ENCODE measurements around the gene IL18BP.

IL18BP gene

DNA sequence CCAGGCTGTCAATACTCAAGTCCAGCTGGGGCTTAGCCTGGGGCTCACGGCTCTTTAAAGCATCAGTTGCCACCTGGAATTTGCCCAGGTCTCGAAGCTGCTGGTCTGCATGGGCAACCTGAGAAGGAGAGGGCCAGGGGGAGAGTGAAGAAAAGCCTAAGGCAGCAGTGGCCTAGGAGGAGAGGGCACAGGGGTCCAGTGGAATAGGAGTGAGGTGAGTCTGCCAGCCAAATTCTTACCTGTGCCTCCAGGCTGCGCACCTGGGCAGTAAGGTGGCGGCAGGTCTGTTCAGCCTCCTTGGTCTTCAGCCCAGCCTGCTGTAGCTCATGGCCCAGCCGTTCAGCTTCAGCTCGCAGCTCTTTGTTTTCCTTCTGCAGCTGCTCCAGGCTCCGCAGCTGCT lies 10.0 kb downstream of the IL18BP start:
- H3K36me3 ChIP-seq (ENCODE audit: control insufficient read depth in 5 of 5, insufficient read depth in 5 of 5, low read length in 5 of 5), result peaks cover 8 to 100% (median 99%) of the 10 kb centered on the region in 5 donors
- peaks cover 5 to 18% (median 11%) of the 10 kb centered on the region in 5 donors for H3K4me1 ChIP-seq (ENCODE audit: control insufficient read depth in 5 of 5, insufficient read depth in 5 of 5, low read length in 5 of 5)
- H3K27ac ChIP-seq (ENCODE audit: low read depth, low read length), result no peak overlapping the region

DNA sequence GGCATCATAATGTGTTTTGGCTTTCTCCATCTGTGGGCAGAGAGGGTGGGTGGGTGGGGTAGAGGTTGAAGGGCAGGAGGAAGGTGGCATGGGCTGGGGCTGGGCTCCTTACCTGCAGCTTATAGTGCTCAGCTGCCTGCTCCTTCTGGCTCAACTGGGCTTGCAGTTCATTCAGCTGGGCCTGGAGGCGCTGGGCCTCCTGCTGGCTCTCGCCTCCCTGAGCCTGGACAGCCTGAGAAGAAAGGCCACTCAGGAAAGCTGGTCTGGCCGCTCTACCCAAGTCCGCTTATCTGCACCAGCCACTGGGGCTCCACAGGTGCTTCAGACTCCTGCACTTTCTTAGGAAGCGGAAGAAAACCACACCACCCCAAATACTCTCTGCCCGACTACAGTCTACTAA lies 10.4 kb downstream of the IL18BP start:
- Histone ChIP-seq H3K36me3 (ENCODE audit: control insufficient read depth in 5 of 5, insufficient read depth in 5 of 5, low read length in 5 of 5) (peaks cover 8 to 100% (median 99%) of the 10 kb centered on the region in 5 donors), H3K9ac (ENCODE audit: low read length in 5 of 5) (no peak overlapping the region), H3K4me1 (ENCODE audit: control insufficient read depth in 5 of 5, insufficient read depth in 5 of 5, low read length in 5 of 5) (peaks cover 8 to 23% (median 16%) of the 10 kb centered on the region in 5 donors), H3K27me3 (ENCODE audit: control insufficient read depth in 5 of 5, insufficient read depth in 4 of 5, low read length in 5 of 5) (no peaks in the 10 kb centered on the region), H3K4me3 (ENCODE audit: low read depth in 1 of 5, low read length in 5 of 5) (no peak overlapping the region), H3K9me3 (ENCODE audit: control insufficient read depth in 5 of 5, low read length in 5 of 5) (no peaks in the 10 kb centered on the region), H3K27ac (ENCODE audit: low read depth, low read length) (no peak overlapping the region)

More for the DNA sequence above, 10.0 kb downstream of the IL18BP start:
- H3K27me3 ChIP-seq (ENCODE audit: control insufficient read depth in 5 of 5, insufficient read depth in 4 of 5, low read length in 5 of 5), result no peaks in the 10 kb centered on the region
- no peak overlapping the region for H3K4me3 ChIP-seq (ENCODE audit: low read depth in 1 of 5, low read length in 5 of 5)
- H3K9ac ChIP-seq (ENCODE audit: low read length in 5 of 5), result no peak overlapping the region
- no peaks in the 10 kb centered on the region for H3K9me3 ChIP-seq (ENCODE audit: control insufficient read depth in 5 of 5, low read length in 5 of 5)

GRCh38 chr11:72010529-72011233 lies 12.0 kb downstream of the IL18BP start:
- no peak overlapping the region for H3K27ac ChIP-seq (ENCODE audit: low read depth, low read length)
- peaks cover 10 to 31% (median 22%) of the 10 kb centered on the region in 5 donors for H3K4me1 ChIP-seq (ENCODE audit: control insufficient read depth in 5 of 5, insufficient read depth in 5 of 5, low read length in 5 of 5)
- no peak overlapping the region for H3K4me3 ChIP-seq (ENCODE audit: low read depth in 1 of 5, low read length in 5 of 5)
- peaks cover 8 to 100% (median 99%) of the 10 kb centered on the region in 5 donors for H3K36me3 ChIP-seq (ENCODE audit: control insufficient read depth in 5 of 5, insufficient read depth in 5 of 5, low read length in 5 of 5)
- no peaks in the 10 kb centered on the region for H3K27me3 ChIP-seq (ENCODE audit: control insufficient read depth in 5 of 5, insufficient read depth in 4 of 5, low read length in 5 of 5)
- no peak overlapping the region for H3K9ac ChIP-seq (ENCODE audit: low read length in 5 of 5)
- H3K9me3 ChIP-seq (ENCODE audit: control insufficient read depth in 5 of 5, low read length in 5 of 5), result no peaks in the 10 kb centered on the region

GRCh38 chr11:72012091-72012630 lies 13.5 kb downstream of the IL18BP start:
- H3K9me3 ChIP-seq (ENCODE audit: control insufficient read depth in 5 of 5, low read length in 5 of 5), result no peaks in the 10 kb centered on the region
- peaks cover 10 to 31% (median 22%) of the 10 kb centered on the region in 5 donors for H3K4me1 ChIP-seq (ENCODE audit: control insufficient read depth in 5 of 5, insufficient read depth in 5 of 5, low read length in 5 of 5)
- no peak overlapping the region for H3K4me3 ChIP-seq (ENCODE audit: low read depth in 1 of 5, low read length in 5 of 5)
- H3K9ac ChIP-seq (ENCODE audit: low read length in 5 of 5), result no peak overlapping the region
- no peak overlapping the region for H3K27ac ChIP-seq (ENCODE audit: low read depth, low read length)
- H3K36me3 ChIP-seq (ENCODE audit: control insufficient read depth in 5 of 5, insufficient read depth in 5 of 5, low read length in 5 of 5), result peaks cover 13 to 100% (median 99%) of the 10 kb centered on the region in 5 donors
- H3K27me3 ChIP-seq (ENCODE audit: control insufficient read depth in 5 of 5, insufficient read depth in 4 of 5, low read length in 5 of 5), result no peaks in the 10 kb centered on the region

GRCh38 chr11:72012897-72013721 lies 14.4 kb downstream of the IL18BP start:
- no peaks in the 10 kb centered on the region for H3K9me3 ChIP-seq (ENCODE audit: control insufficient read depth in 5 of 5, low read length in 5 of 5)
- H3K4me3 ChIP-seq (ENCODE audit: low read depth in 1 of 5, low read length in 5 of 5), result no peak overlapping the region
- H3K27me3 ChIP-seq (ENCODE audit: control insufficient read depth in 5 of 5, insufficient read depth in 4 of 5, low read length in 5 of 5), result no peaks in the 10 kb centered on the region
- peaks cover 10 to 31% (median 22%) of the 10 kb centered on the region in 5 donors for H3K4me1 ChIP-seq (ENCODE audit: control insufficient read depth in 5 of 5, insufficient read depth in 5 of 5, low read length in 5 of 5)
- no peak overlapping the region for H3K9ac ChIP-seq (ENCODE audit: low read length in 5 of 5)
- H3K27ac ChIP-seq (ENCODE audit: low read depth, low read length), result no peak overlapping the region
- H3K36me3 ChIP-seq (ENCODE audit: control insufficient read depth in 5 of 5, insufficient read depth in 5 of 5, low read length in 5 of 5), result peaks cover 16 to 100% (median 99%) of the 10 kb centered on the region in 5 donors

GRCh38 chr11:72013765-72014711 lies 15.3 kb downstream of the IL18BP start:
- H3K27me3 ChIP-seq (ENCODE audit: control insufficient read depth in 5 of 5, insufficient read depth in 4 of 5, low read length in 5 of 5), result no peaks in the 10 kb centered on the region
- no peak overlapping the region for H3K4me3 ChIP-seq (ENCODE audit: low read depth in 1 of 5, low read length in 5 of 5)
- H3K9me3 ChIP-seq (ENCODE audit: control insufficient read depth in 5 of 5, low read length in 5 of 5), result no peaks in the 10 kb centered on the region
- H3K4me1 ChIP-seq (ENCODE audit: control insufficient read depth in 5 of 5, insufficient read depth in 5 of 5, low read length in 5 of 5), result peaks cover 10 to 31% (median 22%) of the 10 kb centered on the region in 5 donors
- H3K9ac ChIP-seq (ENCODE audit: low read length in 5 of 5), result no peak overlapping the region
- H3K27ac ChIP-seq (ENCODE audit: low read depth, low read length), result no peak overlapping the region
- peaks cover 16 to 100% (median 100%) of the 10 kb centered on the region in 5 donors for H3K36me3 ChIP-seq (ENCODE audit: control insufficient read depth in 5 of 5, insufficient read depth in 5 of 5, low read length in 5 of 5)

DNA sequence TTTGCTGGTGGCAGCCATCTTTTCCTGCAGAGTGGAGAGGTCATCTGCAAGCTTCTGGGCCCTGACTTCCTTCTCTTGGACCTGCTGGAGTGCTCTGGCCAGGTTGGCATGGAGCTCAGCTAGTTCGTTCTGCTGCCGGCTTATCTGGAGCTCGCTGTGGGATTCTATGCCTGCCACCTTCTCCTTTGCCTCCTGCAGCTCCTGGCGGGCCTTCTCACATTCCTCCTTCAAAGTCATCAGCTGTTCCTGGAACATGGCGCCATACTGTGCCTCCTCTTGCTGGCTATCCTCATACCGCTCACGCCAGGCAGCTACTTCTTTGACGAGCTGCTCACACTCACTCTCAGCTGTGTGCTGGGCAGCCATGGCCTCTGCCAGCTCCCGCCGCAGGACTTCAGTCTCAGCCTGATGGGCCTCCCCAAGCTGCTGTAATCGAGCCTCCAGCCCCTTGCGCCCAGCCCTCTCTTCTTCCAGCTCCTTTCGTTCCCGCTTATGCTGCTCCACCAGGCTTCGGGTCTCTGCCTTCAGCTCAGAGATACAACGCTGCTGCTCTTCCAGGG lies 16.1 kb downstream of the IL18BP start:
- Histone ChIP-seq H3K4me3 (ENCODE audit: low read depth in 1 of 5, low read length in 5 of 5) (no peak overlapping the region), H3K36me3 (ENCODE audit: control insufficient read depth in 5 of 5, insufficient read depth in 5 of 5, low read length in 5 of 5) (peaks cover 18 to 100% (median 100%) of the 10 kb centered on the region in 5 donors), H3K9ac (ENCODE audit: low read length in 5 of 5) (no peak overlapping the region), H3K4me1 (ENCODE audit: control insufficient read depth in 5 of 5, insufficient read depth in 5 of 5, low read length in 5 of 5) (peaks cover 10 to 31% (median 22%) of the 10 kb centered on the region in 5 donors), H3K9me3 (ENCODE audit: control insufficient read depth in 5 of 5, low read length in 5 of 5) (no peaks in the 10 kb centered on the region), H3K27ac (ENCODE audit: low read depth, low read length) (no peak overlapping the region), H3K27me3 (ENCODE audit: control insufficient read depth in 5 of 5, insufficient read depth in 4 of 5, low read length in 5 of 5) (no peaks in the 10 kb centered on the region)

DNA sequence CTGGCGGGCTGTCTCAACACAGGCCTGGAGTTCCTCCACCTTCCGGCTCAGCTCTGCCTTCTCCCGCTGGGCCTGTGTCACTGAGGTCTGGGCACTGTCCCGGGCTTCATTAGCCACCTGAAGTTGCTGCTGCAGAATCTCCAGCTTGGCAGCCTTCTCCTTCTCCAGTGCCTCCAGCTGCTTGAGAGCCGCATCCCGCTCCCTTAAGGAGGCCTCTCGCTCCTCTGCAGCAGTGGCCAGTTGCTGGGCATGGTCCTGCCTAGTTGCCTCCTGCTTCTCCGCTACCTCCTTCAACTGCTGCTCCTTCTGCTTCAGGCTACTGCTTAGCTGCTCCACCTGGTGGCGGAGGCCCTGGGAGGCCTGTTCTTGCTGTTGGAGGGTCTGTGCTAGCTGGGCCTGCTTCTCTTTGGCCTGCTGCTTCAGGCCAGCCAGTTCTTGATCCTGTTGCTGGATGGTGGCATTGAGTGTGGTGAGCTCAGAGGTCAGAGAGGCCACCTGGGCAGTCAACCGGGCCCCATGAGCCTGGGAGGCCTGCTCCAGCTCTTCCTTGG lies 16.9 kb downstream of the IL18BP start:
- H3K4me1 ChIP-seq (ENCODE audit: control insufficient read depth in 5 of 5, insufficient read depth in 5 of 5, low read length in 5 of 5), result peaks cover 10 to 31% (median 22%) of the 10 kb centered on the region in 5 donors
- no peak overlapping the region for H3K27ac ChIP-seq (ENCODE audit: low read depth, low read length)
- peaks cover 16 to 100% (median 99%) of the 10 kb centered on the region in 5 donors for H3K36me3 ChIP-seq (ENCODE audit: control insufficient read depth in 5 of 5, insufficient read depth in 5 of 5, low read length in 5 of 5)
- H3K9ac ChIP-seq (ENCODE audit: low read length in 5 of 5), result no peak overlapping the region
- no peaks in the 10 kb centered on the region for H3K27me3 ChIP-seq (ENCODE audit: control insufficient read depth in 5 of 5, insufficient read depth in 4 of 5, low read length in 5 of 5)
- no peak overlapping the region for H3K4me3 ChIP-seq (ENCODE audit: low read depth in 1 of 5, low read length in 5 of 5)
- no peaks in the 10 kb centered on the region for H3K9me3 ChIP-seq (ENCODE audit: control insufficient read depth in 5 of 5, low read length in 5 of 5)

DNA sequence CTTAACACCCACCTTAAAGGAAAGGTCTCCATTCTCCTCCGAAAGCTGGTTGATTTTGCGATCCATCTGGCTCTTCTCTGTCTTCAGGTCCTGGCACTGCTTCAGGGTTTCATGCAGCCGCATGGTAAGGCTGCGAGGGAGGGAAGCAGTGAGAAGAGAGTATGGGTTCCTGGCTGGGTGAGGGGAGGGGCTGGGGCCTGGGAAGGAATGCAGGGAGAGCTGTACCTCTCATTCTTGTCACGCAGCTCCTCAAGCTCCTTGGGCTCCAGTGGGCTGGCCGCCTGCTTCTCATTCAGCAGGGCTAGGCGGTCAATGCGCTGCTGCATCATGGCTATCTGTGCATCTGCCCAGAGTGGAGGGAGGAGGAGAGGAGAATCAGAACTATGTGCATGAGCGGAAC lies 19.5 kb downstream of the IL18BP start:
- peaks cover 20 to 100% (median 98%) of the 10 kb centered on the region in 5 donors for H3K36me3 ChIP-seq (ENCODE audit: control insufficient read depth in 5 of 5, insufficient read depth in 5 of 5, low read length in 5 of 5)
- H3K9ac ChIP-seq (ENCODE audit: low read length in 5 of 5), result no peak overlapping the region
- H3K27ac ChIP-seq (ENCODE audit: low read depth, low read length), result no peak overlapping the region
- peaks cover 8 to 18% (median 17%) of the 10 kb centered on the region in 5 donors for H3K4me1 ChIP-seq (ENCODE audit: control insufficient read depth in 5 of 5, insufficient read depth in 5 of 5, low read length in 5 of 5)
- no peaks in the 10 kb centered on the region for H3K9me3 ChIP-seq (ENCODE audit: control insufficient read depth in 5 of 5, low read length in 5 of 5)
- H3K27me3 ChIP-seq (ENCODE audit: control insufficient read depth in 5 of 5, insufficient read depth in 4 of 5, low read length in 5 of 5), result no peaks in the 10 kb centered on the region
- no peak overlapping the region for H3K4me3 ChIP-seq (ENCODE audit: low read depth in 1 of 5, low read length in 5 of 5)
